IPS-15b (cell line): Measurements from ENCODE around the gene ANKH.
"Not testable (repeated sequence)": the region's sequence is repeated elsewhere in the genome, so short reads cannot be mapped to it uniquely, and the experiment has no call there.

Experiments
- H3K27me3 ChIP-seq: one replicate; pipeline ENCODE4 v1.6.1; 2013; ENCODE audit warnings: low read length; ENCODE audit not compliant: control insufficient read depth, insufficient read depth
- H3K36me3 ChIP-seq: one replicate; pipeline ENCODE4 v1.6.1; 2013; ENCODE audit warnings: low read length; ENCODE audit not compliant: control insufficient read depth, insufficient read depth
- H3K4me1 ChIP-seq: one replicate; pipeline ENCODE4 v1.6.1; 2013; ENCODE audit warnings: mild to moderate bottlenecking, low read length; ENCODE audit not compliant: control insufficient read depth, insufficient read depth
- H3K4me3 ChIP-seq: one replicate; pipeline ENCODE4 v1.5.1; 2013; ENCODE audit warnings: low read depth, low read length
- H3K9ac ChIP-seq: one replicate; pipeline ENCODE4 v1.6.1; 2013; ENCODE audit warnings: low read depth, mild to moderate bottlenecking, low read length
- H3K9me3 ChIP-seq: one replicate; pipeline ENCODE4 v1.6.1; 2013; ENCODE audit warnings: mild to moderate bottlenecking, low read length; ENCODE audit not compliant: control insufficient read depth, insufficient read depth

The ANKH gene

DNA sequence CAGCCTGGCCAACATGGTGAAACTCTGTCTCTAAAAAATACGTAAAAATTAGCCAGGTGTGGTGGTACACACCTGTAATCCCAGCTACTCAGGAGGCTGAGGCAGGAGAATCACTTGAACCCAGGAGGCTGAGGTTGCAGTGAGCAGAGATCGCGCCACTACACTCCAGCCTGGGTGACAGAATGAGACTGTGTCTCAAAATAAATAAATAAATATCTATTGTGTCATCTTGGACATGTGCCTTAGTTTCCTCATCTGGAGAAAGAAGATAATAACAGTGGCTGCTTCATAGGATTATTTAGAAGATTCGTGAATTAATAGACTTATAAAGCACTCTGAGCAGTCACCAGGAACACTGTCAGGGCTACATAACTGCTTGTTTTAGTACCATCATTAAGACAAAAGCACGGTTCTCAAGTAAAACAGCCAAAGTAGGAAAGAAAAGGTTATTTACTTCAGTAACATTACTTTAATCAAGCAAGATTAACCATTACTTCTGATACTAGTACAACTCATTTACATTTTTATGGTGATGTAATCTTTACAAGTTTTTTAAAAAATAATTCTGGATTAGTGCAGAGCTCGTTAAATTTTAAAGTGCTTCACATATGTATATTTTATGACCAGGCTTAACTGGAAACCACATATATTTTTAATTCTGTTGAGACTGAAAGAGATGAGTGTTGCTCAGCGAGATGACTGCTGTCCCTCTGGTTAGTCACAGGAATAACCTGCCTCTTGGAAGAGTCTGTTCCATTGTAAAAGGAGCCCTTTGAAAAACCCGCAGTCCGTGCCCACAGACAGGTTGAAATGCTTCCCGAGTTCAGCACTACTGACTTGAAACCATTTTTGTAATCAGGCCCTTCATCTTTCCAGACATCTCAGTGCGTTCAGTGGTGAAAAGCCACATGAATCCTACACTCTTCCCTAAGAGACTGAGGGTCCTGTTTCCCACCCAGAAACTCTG is 36.7 kb downstream of the ANKH start:
- no peaks in the 10 kb centered on the region for H3K27me3 ChIP-seq
- H3K36me3 ChIP-seq, result no peaks in the 10 kb centered on the region
- H3K4me3 ChIP-seq, result no peak overlapping the region
- no peaks in the 10 kb centered on the region for H3K9me3 ChIP-seq
- H3K4me1 ChIP-seq, result no peaks in the 10 kb centered on the region
- H3K9ac ChIP-seq, result no peak overlapping the region

DNA sequence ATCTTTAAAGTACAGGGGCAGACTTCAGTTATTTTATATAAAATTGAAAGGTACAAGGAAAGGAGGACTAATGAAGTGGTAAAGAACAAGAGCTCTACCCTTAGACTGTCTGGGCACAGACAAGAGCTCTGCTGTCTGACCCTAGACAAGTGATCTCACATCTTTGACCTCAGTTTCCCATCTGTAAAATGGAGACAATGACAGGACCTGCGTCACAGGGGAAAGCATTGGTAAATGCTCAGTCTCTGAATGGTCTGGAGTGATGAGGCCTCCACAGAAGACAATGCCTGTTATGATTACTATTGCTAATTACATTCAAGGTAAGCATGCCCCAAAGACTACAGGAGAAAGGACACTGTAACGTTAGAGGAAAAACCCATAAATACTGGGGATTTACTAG is 37.5 kb downstream of the ANKH start:
- no peaks in the 10 kb centered on the region for H3K27me3 ChIP-seq
- no peak overlapping the region for H3K4me3 ChIP-seq
- H3K4me1 ChIP-seq, result no peaks in the 10 kb centered on the region
- H3K9me3 ChIP-seq, result no peaks in the 10 kb centered on the region
- no peak overlapping the region for H3K9ac ChIP-seq
- no peaks in the 10 kb centered on the region for H3K36me3 ChIP-seq

DNA sequence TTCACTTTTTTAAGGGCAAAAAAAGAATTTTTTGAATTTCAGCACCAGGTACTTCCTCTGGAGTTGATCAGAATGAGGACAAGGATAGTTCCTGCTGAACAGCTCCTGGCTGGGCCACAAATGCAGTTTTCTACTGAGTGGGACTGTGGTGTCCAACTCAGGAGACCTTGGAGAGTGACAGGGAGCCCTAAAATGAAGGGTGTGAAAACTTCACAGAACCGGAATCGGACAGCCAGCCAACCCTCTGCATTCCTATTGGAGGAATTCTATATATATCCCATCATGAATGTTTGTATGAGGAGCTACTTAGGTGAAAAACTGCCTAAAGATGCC is 40.6 kb downstream of the ANKH start:
- Histone ChIP-seq H3K4me1 (no peaks in the 10 kb centered on the region), H3K36me3 (no peaks in the 10 kb centered on the region), H3K9me3 (no peaks in the 10 kb centered on the region), H3K27me3 (no peaks in the 10 kb centered on the region), H3K4me3 (no peak overlapping the region), H3K9ac (no peak overlapping the region)

DNA sequence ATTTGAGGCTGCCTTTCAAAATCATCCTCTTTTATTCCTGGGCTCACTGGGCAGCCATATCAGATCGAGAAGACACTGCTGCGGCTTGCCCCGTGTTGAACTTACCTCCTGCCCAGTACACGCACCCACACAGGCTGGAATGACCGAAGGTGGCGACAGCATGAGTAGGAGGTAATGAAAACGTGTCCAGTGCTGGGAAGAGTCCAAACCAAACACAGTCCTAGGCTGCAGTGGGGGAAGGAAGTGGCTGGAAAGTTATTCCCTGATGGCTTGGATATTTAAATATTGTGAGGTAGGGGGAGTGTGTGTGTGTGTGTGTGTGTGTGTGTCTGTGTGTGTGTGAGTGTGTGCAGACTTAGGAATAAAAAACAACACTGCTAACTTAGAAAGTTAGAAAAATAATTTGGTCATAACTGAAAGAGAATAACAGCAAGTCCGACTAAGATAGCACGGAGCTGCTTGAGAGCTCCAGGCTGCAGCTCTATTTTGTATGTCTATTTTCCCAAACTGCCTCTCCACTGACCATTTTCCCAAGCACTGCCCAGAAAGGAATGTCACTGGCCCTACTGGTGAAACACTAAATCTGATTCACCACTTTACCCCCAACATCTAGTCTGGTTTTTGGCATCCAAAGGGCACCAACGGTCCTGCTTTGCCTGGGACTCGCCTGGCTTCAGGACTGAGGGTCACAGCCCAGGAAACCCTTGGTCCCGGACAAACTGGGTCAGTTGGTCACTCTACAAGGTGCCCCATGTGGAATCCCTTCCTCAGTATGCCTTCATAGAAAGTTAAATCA is 41.2 kb downstream of the ANKH start:
- H3K4me1 ChIP-seq, result no peaks in the 10 kb centered on the region
- H3K4me3 ChIP-seq, result no peak overlapping the region
- no peak overlapping the region for H3K9ac ChIP-seq
- no peaks in the 10 kb centered on the region for H3K36me3 ChIP-seq
- H3K9me3 ChIP-seq, result no peaks in the 10 kb centered on the region
- no peaks in the 10 kb centered on the region for H3K27me3 ChIP-seq

DNA sequence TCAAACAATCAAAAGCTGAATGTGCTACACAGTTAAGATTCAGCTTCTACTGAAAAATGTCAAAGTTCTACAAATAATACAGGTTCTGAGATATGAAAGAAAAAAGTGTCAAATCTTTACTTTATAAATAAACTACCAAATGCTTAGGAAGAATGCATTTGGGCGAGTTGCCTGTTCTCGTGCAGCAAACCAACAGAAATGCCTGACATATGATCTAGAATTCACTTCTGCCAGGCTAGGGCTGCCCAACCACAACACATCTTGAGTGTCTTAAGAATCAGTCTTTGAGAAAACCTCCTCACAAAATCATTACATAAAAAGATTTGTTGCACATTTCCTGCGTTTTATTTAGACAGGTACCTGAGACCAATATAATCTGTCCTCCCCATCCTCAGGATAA is 42.2 kb downstream of the ANKH start:
- Histone ChIP-seq H3K9ac (no peak overlapping the region), H3K36me3 (no peaks in the 10 kb centered on the region), H3K27me3 (no peaks in the 10 kb centered on the region), H3K9me3 (no peaks in the 10 kb centered on the region), H3K4me1 (no peaks in the 10 kb centered on the region), H3K4me3 (no peak overlapping the region)

DNA sequence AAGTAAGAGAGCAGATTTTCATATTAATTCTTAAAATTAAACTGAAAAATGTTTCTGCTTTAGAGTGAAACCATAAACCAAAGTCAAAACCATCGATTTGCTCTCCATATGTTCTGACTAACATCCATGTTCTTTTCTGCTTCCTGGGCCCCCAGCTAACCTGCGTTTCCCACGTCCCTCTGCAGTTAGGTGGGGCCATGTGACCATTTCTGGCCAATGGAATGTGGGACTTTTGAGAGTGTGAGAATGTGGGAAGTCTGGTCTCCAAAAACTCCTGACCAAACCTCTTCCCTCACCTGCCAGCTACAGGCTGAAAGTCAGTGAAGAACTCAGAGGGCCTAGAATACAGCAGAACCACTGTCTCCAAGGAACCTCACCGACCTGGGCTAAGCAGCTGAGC is 44.9 kb downstream of the ANKH start:
- Histone ChIP-seq H3K36me3 (no peaks in the 10 kb centered on the region), H3K27me3 (no peaks in the 10 kb centered on the region), H3K4me1 (no peaks in the 10 kb centered on the region), H3K4me3 (no peak overlapping the region), H3K9ac (no peak overlapping the region), H3K9me3 (no peaks in the 10 kb centered on the region)

DNA sequence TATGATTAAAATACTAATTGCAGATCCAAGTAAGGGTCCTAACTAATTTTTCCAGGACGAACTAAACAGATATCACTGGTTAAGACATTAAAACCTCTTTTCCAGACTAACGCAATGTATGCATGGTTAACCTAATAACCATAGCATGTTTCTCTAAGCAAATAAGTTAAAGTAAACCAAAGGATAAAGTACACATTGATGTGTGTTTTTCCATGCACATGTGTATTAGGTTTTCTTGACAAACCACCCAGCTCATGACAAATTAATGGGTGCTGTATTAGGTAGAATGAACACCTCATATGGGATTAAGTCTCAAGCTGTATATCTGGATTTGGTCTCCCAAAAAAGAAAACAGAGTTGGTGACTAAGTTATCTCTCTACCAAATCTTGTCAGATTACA is 45.6 kb downstream of the ANKH start:
- Histone ChIP-seq H3K9me3 (no peaks in the 10 kb centered on the region), H3K9ac (no peak overlapping the region), H3K4me3 (no peak overlapping the region), H3K27me3 (no peaks in the 10 kb centered on the region), H3K4me1 (no peaks in the 10 kb centered on the region), H3K36me3 (no peaks in the 10 kb centered on the region)

DNA sequence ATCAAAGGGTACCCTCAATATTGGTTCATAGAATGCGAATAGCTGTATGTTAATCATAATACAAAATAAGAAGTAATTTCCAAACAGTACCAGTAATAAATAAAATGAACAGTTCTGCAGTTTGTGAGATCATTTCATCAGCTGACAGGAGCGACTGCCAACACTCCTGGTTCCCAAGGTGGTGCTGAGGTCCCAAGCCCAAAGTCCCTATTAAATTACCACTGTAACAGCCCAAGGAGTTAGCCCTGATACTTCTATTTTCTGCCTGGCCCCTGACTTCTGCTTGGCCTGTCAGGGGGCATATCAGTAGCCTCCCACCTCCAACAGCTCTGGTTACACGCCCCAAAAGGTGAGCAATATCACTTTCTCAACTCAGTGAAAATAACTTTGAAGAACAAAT is 47.1 kb downstream of the ANKH start:
- no peaks in the 10 kb centered on the region for H3K36me3 ChIP-seq
- H3K27me3 ChIP-seq, result no peaks in the 10 kb centered on the region
- no peaks in the 10 kb centered on the region for H3K9me3 ChIP-seq
- no peaks in the 10 kb centered on the region for H3K4me1 ChIP-seq
- H3K4me3 ChIP-seq, result no peak overlapping the region
- H3K9ac ChIP-seq, result no peak overlapping the region

DNA sequence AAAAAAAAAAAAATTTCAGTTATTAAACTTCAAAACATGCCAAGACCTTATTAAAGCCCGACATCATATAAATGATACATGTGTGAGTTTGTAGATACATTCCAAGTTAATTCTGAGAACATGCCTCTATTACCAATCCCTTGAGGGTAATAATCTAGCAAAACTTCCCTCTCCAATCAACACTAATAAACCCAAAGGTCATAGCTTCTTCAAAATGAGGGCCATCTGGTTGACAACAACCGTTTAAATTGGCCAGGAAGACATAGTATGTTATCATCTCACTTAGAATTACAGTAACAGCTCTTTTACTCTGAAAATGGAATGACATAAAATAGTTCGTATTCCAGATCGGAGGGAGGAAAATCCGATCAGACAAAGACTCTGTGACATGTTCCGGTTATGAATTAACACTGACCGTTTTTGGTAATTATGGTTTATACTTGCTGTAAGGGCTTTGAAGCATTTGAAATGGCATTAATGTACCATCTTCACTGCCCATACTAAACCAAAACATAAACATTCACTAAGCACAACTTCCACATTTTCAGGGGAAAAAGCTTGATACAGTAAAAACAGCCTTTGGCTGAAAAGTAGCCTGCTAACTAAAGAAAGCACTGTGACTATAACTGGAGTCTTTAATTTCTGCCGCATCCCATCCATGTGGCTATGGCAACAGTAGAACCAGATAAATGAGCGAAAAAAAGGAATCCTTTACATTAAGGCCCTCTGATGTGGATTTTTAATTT is 50.3 kb downstream of the ANKH start:
- Histone ChIP-seq H3K4me1 (no peaks in the 10 kb centered on the region), H3K4me3 (no peak overlapping the region), H3K27me3 (no peaks in the 10 kb centered on the region), H3K9me3 (no peaks in the 10 kb centered on the region), H3K9ac (no peak overlapping the region), H3K36me3 (no peaks in the 10 kb centered on the region)

DNA sequence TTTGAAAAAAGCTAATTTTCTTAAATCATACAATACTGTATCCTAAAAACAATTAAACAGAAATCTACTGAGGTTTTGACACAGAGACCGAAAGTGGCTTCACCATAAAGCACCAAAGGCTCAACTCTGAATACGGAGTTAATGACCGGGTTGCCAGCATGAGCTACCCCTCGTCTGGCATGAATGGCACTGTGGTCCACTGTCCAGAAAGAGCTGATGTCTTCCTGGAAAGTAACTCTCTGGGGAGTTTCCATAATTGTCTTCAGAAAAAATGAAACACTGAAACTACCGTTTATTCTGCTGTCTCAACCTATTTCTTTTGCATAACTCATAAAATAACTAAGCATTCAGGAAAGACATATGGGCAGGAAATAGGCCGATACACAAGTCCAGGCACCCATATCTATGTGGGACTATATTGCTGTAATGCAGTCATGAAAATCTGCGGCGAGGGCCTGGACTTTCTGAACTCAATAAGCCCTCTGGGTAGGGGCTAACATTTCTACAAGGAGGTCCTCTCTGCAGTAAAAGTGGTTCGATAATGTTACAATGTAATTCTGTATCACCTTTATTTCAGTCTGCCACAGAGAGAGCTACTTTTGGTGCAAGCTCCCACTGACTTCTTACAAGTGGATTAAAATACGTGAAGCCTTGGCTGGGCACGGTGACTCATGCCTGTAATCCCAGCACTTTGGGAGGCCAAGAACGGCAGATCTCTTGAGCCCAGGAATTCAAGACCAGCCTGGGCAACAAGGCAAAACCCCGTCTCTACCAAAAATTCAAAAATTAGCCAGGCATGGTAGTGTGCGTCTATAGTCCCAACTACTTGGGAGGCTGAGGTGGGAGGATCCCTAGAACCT is 52.4 kb downstream of the ANKH start:
- no peaks in the 10 kb centered on the region for H3K27me3 ChIP-seq
- H3K36me3 ChIP-seq, result no peaks in the 10 kb centered on the region
- no peak overlapping the region for H3K4me3 ChIP-seq
- no peaks in the 10 kb centered on the region for H3K9me3 ChIP-seq
- no peaks in the 10 kb centered on the region for H3K4me1 ChIP-seq
- no peak overlapping the region for H3K9ac ChIP-seq

DNA sequence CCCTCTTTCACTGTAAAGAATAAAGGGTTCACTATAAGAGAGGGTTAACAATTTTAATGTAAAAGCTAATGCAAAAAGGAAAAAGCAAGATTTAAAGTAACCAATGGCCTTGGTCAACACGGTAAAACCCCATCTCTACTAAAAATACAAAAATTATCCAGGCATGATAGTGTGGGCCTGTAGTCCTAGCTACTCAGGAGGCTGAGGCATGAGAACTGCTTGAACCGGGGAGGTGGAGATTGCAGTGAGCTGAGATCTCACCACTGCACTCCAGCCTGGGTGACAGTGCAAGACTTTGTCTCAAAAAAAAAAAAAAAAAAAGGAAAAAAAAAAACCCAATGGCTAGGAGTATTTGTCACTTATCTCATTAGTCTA is 53.8 kb downstream of the ANKH start:
- H3K4me3 ChIP-seq, H3K36me3 ChIP-seq, H3K27me3 ChIP-seq, H3K4me1 ChIP-seq, H3K9ac ChIP-seq, H3K9me3 ChIP-seq: not testable (repeated sequence)
